Chondrocyte (in vitro differentiated cells): ENCODE measurements around the gene GAS7. TPM values are rescaled to one million over a fixed set of nuclear protein-coding genes. Genes with fewer than 3 reads are reported as not detected.

ENCODE experiments used
- DNase-seq: peaks from one replicate; pipeline ENCODE4 v3.0.0; 2021; ENCODE audit warnings: mixed read lengths, low spot score
- H3K27ac Mint-ChIP-seq: one replicate; pipeline ENCODE4 v1.8.0; 2021; ENCODE audit warnings: mild to moderate bottlenecking, moderate library complexity, mixed read lengths; ENCODE audit not compliant: unreplicated experiment
- H3K27me3 Mint-ChIP-seq: 2 replicates; pipeline ENCODE4 v1.8.0; 2021; ENCODE audit warnings: low read depth, mixed read lengths
- H3K36me3 Mint-ChIP-seq: 2 replicates; pipeline ENCODE4 v1.8.0; 2021; ENCODE audit warnings: low read depth, mixed read lengths
- H3K4me1 Mint-ChIP-seq: 2 replicates; pipeline ENCODE4 v1.8.0; 2021; ENCODE audit warnings: low read depth, mild to moderate bottlenecking, mixed read lengths
- H3K4me3 Mint-ChIP-seq: one replicate; pipeline ENCODE4 v1.8.0; 2021; ENCODE audit warnings: mild to moderate bottlenecking, moderate library complexity, mixed read lengths; ENCODE audit not compliant: unreplicated experiment
- H3K9me3 Mint-ChIP-seq: 2 replicates; pipeline ENCODE4 v1.8.0; 2021; ENCODE audit warnings: low read depth, mixed read lengths
- CTCF ChIP-seq: fragments of 200-600 bp; sonication (generic); IDR thresholded peaks from 2 replicates; pipeline ENCODE4 v1.5.0; 2021; ENCODE audit warnings: antibody characterized with exemption, mild to moderate bottlenecking, moderate library complexity
- total RNA-seq: library from RNA; stranded (reverse); gene quantifications from 3 replicates; pipeline ENCODE4 v1.2.1, GENCODE V29; 2021

GAS7 gene
- total RNA-seq, 1 donor from 2014 or later, result 6.9 TPM

- Mint-ChIP-seq H3K4me1 (peaks cover 22% of the 10 kb centered on the region), H3K4me3 (no peak overlapping the region), H3K27ac (no peak overlapping the region), H3K36me3 (peaks cover 4% of the 10 kb centered on the region), H3K9me3 (peaks cover 17% of the 10 kb centered on the region), H3K27me3 (peaks cover 15% of the 10 kb centered on the region)
- no peak for DNase-seq
- no peak for TF ChIP-seq CTCF
These were observed 2.0 kb downstream of the GAS7 start for GRCh38 chr17:10196384-10196895.

- TF ChIP-seq CTCF, result no peak
- Mint-ChIP-seq H3K4me1 (peaks cover 22% of the 10 kb centered on the region), H3K4me3 (no peak overlapping the region), H3K9me3 (peaks cover 17% of the 10 kb centered on the region), H3K27ac (no peak overlapping the region), H3K36me3 (peaks cover 4% of the 10 kb centered on the region), H3K27me3 (peaks cover 7% of the 10 kb centered on the region)
- no peak for DNase-seq
These were observed 3.2 kb downstream of the GAS7 start for GRCh38 chr17:10195090-10195805.

GRCh38 chr17:10193632-10194031, 4.8 kb downstream of the GAS7 start:
- no peak overlapping the region for H3K4me3 Mint-ChIP-seq
- peaks cover 7% of the 10 kb centered on the region for H3K27me3 Mint-ChIP-seq
- no peak for TF ChIP-seq CTCF
- peaks cover 17% of the 10 kb centered on the region for H3K9me3 Mint-ChIP-seq
- H3K27ac Mint-ChIP-seq, result no peak overlapping the region
- H3K4me1 Mint-ChIP-seq, result peaks cover 18% of the 10 kb centered on the region
- H3K36me3 Mint-ChIP-seq, result peaks cover 4% of the 10 kb centered on the region
- no peak for DNase-seq

GRCh38 chr17:10192972-10193371, 5.4 kb downstream of the GAS7 start:
- TF ChIP-seq CTCF, result no peak
- H3K4me1 Mint-ChIP-seq, result peaks cover 18% of the 10 kb centered on the region
- H3K9me3 Mint-ChIP-seq, result peaks cover 17% of the 10 kb centered on the region
- H3K27ac Mint-ChIP-seq, result peak overlapping the region; percentile 71
- peaks cover 11% of the 10 kb centered on the region for H3K27me3 Mint-ChIP-seq
- DNase-seq, result no peak
- peaks cover 4% of the 10 kb centered on the region for H3K36me3 Mint-ChIP-seq
- H3K4me3 Mint-ChIP-seq, result no peak overlapping the region

GRCh38 chr17:10192461-10192860, 5.9 kb downstream of the GAS7 start:
- H3K4me1 Mint-ChIP-seq, result peaks cover 18% of the 10 kb centered on the region
- no peak for TF ChIP-seq CTCF
- H3K4me3 Mint-ChIP-seq, result no peak overlapping the region
- H3K9me3 Mint-ChIP-seq, result peaks cover 17% of the 10 kb centered on the region
- peaks cover 4% of the 10 kb centered on the region for H3K36me3 Mint-ChIP-seq
- no peak overlapping the region for H3K27ac Mint-ChIP-seq
- no peak for DNase-seq
- H3K27me3 Mint-ChIP-seq, result peaks cover 11% of the 10 kb centered on the region
